ENCODE measurements around the gene CCDC159. TPM values are rescaled to one million over a fixed set of nuclear protein-coding genes. Genes with fewer than 3 reads are reported as not detected.

Gene CCDC159
- total and polyA plus RNA-seq, 3 donors from 2014 or later: 41.3 to 99.0 (median 59.8) TPM

DNA sequence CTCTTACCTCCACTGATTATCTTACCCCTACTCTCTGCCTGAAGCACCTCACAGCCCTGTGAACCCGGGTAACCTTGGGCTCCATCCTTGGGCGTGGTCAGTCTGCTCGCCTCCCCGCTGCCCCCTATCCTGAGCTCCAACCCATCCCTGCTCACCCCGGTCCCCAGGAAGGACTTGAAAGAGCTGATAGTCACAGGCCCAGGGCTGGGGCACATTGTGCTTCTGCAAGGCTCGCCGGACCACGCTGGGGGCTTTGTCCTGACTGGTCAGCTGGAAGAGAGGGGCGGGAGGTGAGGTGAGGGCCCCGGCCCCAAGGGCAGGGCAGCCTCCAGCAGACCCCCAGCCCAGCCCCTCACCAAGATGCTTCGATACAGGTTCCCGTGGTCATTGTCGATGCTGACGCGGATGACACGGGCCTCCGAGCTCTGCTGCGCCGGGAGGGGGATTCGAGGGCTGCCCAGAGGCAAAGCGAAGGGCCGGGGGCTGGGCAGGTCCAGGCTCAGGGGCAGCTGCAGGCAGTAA lies 50.8 kb downstream of the CCDC159 start:
- TF ChIP-seq POLR2A (IDR thresholded peaks at IDR 0.05): no peak
- TF ChIP-seq, protein P1, sequence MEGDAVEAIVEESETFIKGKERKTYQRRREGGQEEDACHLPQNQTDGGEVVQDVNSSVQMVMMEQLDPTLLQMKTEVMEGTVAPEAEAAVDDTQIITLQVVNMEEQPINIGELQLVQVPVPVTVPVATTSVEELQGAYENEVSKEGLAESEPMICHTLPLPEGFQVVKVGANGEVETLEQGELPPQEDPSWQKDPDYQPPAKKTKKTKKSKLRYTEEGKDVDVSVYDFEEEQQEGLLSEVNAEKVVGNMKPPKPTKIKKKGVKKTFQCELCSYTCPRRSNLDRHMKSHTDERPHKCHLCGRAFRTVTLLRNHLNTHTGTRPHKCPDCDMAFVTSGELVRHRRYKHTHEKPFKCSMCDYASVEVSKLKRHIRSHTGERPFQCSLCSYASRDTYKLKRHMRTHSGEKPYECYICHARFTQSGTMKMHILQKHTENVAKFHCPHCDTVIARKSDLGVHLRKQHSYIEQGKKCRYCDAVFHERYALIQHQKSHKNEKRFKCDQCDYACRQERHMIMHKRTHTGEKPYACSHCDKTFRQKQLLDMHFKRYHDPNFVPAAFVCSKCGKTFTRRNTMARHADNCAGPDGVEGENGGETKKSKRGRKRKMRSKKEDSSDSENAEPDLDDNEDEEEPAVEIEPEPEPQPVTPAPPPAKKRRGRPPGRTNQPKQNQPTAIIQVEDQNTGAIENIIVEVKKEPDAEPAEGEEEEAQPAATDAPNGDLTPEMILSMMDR (IDR thresholded peaks at IDR 0.05): no peak
- intact Hi-C loops (cut with DNase I; ENCODE audit: low total_unique reads): no loop called here
- WGBS, 2 donors: 84 to 86% methylated on average over 16 to 19 of the region's 22 CpGs
- Histone ChIP-seq H3K27me3 (no peaks in the 10 kb centered on the region), H3K27ac (no peak overlapping the region), H3K9me3 (no peaks in the 10 kb centered on the region), H3K4me1 (no peaks in the 10 kb centered on the region), H3K36me3 (ENCODE audit: low read depth, missing control alignments) (no peaks in the 10 kb centered on the region), H3K4me3 (no peak overlapping the region)
- DNase-seq: no peak

GRCh38 chr19:11399667-11400066 lies 53.3 kb downstream of the CCDC159 start:
- H3K27me3 ChIP-seq: no peaks in the 10 kb centered on the region
- no peak for DNase-seq
- 83 to 91% methylated on average over 2 to 9 of the region's 9 CpGs for WGBS, 2 donors
- intact Hi-C loops (cut with DNase I; ENCODE audit: low total_unique reads): no loop called here
- H3K4me1 ChIP-seq: no peaks in the 10 kb centered on the region
- H3K27ac ChIP-seq: no peak overlapping the region
- TF ChIP-seq, protein P1 (IDR thresholded peaks at IDR 0.05): no peak
- no peak for TF ChIP-seq POLR2A (IDR thresholded peaks at IDR 0.05)
- no peaks in the 10 kb centered on the region for H3K9me3 ChIP-seq
- H3K4me3 ChIP-seq: no peak overlapping the region
- no peaks in the 10 kb centered on the region for H3K36me3 ChIP-seq (ENCODE audit: low read depth, missing control alignments)

DNA sequence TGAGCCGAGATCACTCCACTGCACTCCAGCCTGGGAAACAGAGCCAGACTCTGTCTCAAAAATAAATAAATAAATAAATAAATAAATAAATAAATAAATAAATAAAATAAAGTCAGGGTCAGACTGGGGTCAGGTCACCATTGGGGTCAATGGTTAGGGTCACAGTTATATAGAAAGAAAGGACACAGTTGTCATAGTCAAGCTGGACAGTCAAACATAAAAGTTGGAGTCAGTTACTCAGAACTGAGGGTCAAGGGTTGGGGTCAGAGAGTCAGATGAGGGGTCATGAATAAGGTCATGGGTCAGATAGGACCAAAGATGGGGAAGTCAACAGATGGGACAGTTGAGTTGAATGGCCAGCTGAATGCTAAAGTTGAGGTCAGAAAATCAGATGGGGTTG lies 54.5 kb downstream of the CCDC159 start:
- no peaks in the 10 kb centered on the region for H3K27me3 ChIP-seq
- no peak for DNase-seq
- H3K36me3 ChIP-seq (ENCODE audit: low read depth, missing control alignments): no peaks in the 10 kb centered on the region
- TF ChIP-seq, protein P1 (IDR thresholded peaks at IDR 0.05): no peak
- TF ChIP-seq POLR2A (IDR thresholded peaks at IDR 0.05): no peak
- no peak overlapping the region for H3K27ac ChIP-seq
- WGBS, 2 donors: 69 to 91% methylated on average over 1 of the region's 1 CpG
- H3K4me3 ChIP-seq: no peak overlapping the region
- intact Hi-C loops (cut with DNase I; ENCODE audit: low total_unique reads): no loop called here
- no peaks in the 10 kb centered on the region for H3K9me3 ChIP-seq
- no peaks in the 10 kb centered on the region for H3K4me1 ChIP-seq

DNA sequence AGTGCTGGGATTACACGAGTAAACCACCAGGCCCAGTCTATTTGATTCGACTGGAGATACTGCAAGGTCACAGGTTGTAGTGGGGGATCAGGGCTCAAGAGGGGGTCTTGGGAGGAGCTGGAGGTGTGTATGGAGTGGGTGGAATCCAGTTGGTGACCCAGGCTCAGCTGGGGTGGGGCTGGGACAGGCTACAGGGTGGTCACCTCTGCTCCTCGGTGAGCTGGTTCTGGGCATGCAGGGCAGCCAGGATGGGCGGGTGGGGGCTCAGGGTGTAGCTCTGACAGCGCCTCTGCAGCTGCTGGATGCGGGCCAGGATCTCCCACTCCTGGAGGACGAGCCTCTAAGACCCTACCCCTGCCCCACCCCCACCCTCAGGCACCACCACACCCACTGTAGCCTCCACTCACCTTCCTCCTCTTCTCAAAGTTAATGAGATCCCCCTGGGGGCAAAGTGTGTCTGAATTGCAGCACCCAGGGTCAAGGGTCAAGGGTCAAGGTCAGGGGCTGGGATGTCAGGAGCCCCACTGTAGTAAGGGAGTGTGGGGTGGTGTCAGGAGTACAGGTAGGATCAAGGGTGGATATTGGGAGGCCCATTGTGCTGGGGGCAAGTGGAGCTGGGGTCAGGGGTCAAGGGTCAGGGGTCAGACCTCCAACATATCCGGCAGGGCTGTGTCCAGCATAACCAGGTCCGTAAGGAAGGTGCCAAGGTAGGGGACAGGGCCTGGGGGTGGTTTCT lies 55.7 kb downstream of the CCDC159 start:
- H3K27me3 ChIP-seq: no peaks in the 10 kb centered on the region
- TF ChIP-seq, protein P1 (IDR thresholded peaks at IDR 0.05): no peak
- no peak for TF ChIP-seq POLR2A (IDR thresholded peaks at IDR 0.05)
- no peaks in the 10 kb centered on the region for H3K4me1 ChIP-seq
- H3K36me3 ChIP-seq (ENCODE audit: low read depth, missing control alignments): no peaks in the 10 kb centered on the region
- 80 to 81% methylated on average over 5 to 8 of the region's 9 CpGs for WGBS, 2 donors
- no peak overlapping the region for H3K27ac ChIP-seq
- DNase-seq: no peak
- H3K4me3 ChIP-seq: no peak overlapping the region
- no peaks in the 10 kb centered on the region for H3K9me3 ChIP-seq
- intact Hi-C loops (cut with DNase I; ENCODE audit: low total_unique reads): no loop called here

Other genes with a start within 250 kb of the CCDC159 start
- gene SPC24, start 190.7 kb upstream of the CCDC159 start, total RNA-seq: 1 to 10 TPM; 7.1 to 7.4 TPM
- gene SPC24, start 190.7 kb upstream of the CCDC159 start, polyA plus RNA-seq (ENCODE audit: insufficient read depth, low read depth, low replicate concordance): 5.4 TPM
- 100 to 1,000 TPM in 1 of 2 donors, 10 to 100 TPM in 1; 98.9 to 161 TPM for gene KANK2, start 149.0 kb upstream of the CCDC159 start, total RNA-seq
- gene KANK2, start 149.0 kb upstream of the CCDC159 start, polyA plus RNA-seq (ENCODE audit: insufficient read depth, low read depth, low replicate concordance): 77.7 TPM
- not detected for gene ANGPTL8, start 106.9 kb upstream of the CCDC159 start, total RNA-seq
- not detected for gene ANGPTL8, start 106.9 kb upstream of the CCDC159 start, polyA plus RNA-seq (ENCODE audit: insufficient read depth, low read depth, low replicate concordance)
- 10 to 100 TPM; 32.5 to 45.0 TPM for gene DOCK6, start 84.0 kb upstream of the CCDC159 start, total RNA-seq
- 18.4 TPM for gene DOCK6, start 84.0 kb upstream of the CCDC159 start, polyA plus RNA-seq (ENCODE audit: insufficient read depth, low read depth, low replicate concordance)
- gene TSPAN16, start 50.4 kb upstream of the CCDC159 start, total RNA-seq: 100 to 1,000 TPM in 1 of 2 donors, 10 to 100 TPM in 1; 42.5 to 137 TPM
- 180 TPM for gene TSPAN16, start 50.4 kb upstream of the CCDC159 start, polyA plus RNA-seq (ENCODE audit: insufficient read depth, low read depth, low replicate concordance)
- 1 to 10 TPM; 6.7 to 9.8 TPM for gene RAB3D, start 6.9 kb upstream of the CCDC159 start, total RNA-seq
- 4.5 TPM for gene RAB3D, start 6.9 kb upstream of the CCDC159 start, polyA plus RNA-seq (ENCODE audit: insufficient read depth, low read depth, low replicate concordance)
- 100 to 1,000 TPM; 174 to 213 TPM for gene TMEM205, start 251 bp upstream of the CCDC159 start, total RNA-seq
- gene TMEM205, start 251 bp upstream of the CCDC159 start, polyA plus RNA-seq (ENCODE audit: insufficient read depth, low read depth, low replicate concordance): 132 TPM
- gene PLPPR2, start 8.9 kb downstream of the CCDC159 start, total RNA-seq: 10 to 100 TPM; 27.1 to 28.9 TPM
- gene PLPPR2, start 8.9 kb downstream of the CCDC159 start, polyA plus RNA-seq (ENCODE audit: insufficient read depth, low read depth, low replicate concordance): 20.3 TPM
- gene SWSAP1, start 28.1 kb downstream of the CCDC159 start, total RNA-seq: 1 to 10 TPM; 6.5 to 7.0 TPM
- gene SWSAP1, start 28.1 kb downstream of the CCDC159 start, polyA plus RNA-seq (ENCODE audit: insufficient read depth, low read depth, low replicate concordance): 4.9 TPM
- gene EPOR, start 37.8 kb downstream of the CCDC159 start, total RNA-seq: 1 to 10 TPM; 5.7 to 7.6 TPM
- gene EPOR, start 37.8 kb downstream of the CCDC159 start, polyA plus RNA-seq (ENCODE audit: insufficient read depth, low read depth, low replicate concordance): 4.3 TPM
- gene RGL3, start 72.8 kb downstream of the CCDC159 start, total RNA-seq: 1 to 10 TPM; 3.1 to 3.6 TPM
- 5.5 TPM for gene RGL3, start 72.8 kb downstream of the CCDC159 start, polyA plus RNA-seq (ENCODE audit: insufficient read depth, low read depth, low replicate concordance)
- 10 to 100 TPM in 1 of 2 donors, 1 to 10 TPM in 1; 9.7 to 14.8 TPM for gene ODAD3, start 88.6 kb downstream of the CCDC159 start, total RNA-seq
- gene ODAD3, start 88.6 kb downstream of the CCDC159 start, polyA plus RNA-seq (ENCODE audit: insufficient read depth, low read depth, low replicate concordance): 18.3 TPM
- 100 to 1,000 TPM; 214 to 256 TPM for gene PRKCSH, start 89.1 kb downstream of the CCDC159 start, total RNA-seq
- gene PRKCSH, start 89.1 kb downstream of the CCDC159 start, polyA plus RNA-seq (ENCODE audit: insufficient read depth, low read depth, low replicate concordance): 266 TPM
- 1 to 10 TPM; 6.1 to 7.5 TPM for gene ELAVL3, start 134.5 kb downstream of the CCDC159 start, total RNA-seq
- gene ELAVL3, start 134.5 kb downstream of the CCDC159 start, polyA plus RNA-seq (ENCODE audit: insufficient read depth, low read depth, low replicate concordance): 0.74 TPM
- gene ZNF653, start 159.3 kb downstream of the CCDC159 start, total RNA-seq: 10 to 100 TPM; 36.8 to 53.3 TPM
- 45.9 TPM for gene ZNF653, start 159.3 kb downstream of the CCDC159 start, polyA plus RNA-seq (ENCODE audit: insufficient read depth, low read depth, low replicate concordance)
- 10 to 100 TPM; 45.4 to 58.7 TPM for gene ECSIT, start 182.6 kb downstream of the CCDC159 start, total RNA-seq
- gene ECSIT, start 182.6 kb downstream of the CCDC159 start, polyA plus RNA-seq (ENCODE audit: insufficient read depth, low read depth, low replicate concordance): 28.9 TPM
- 100 to 1,000 TPM; 130 to 151 TPM for gene CNN1, start 192.3 kb downstream of the CCDC159 start, total RNA-seq
- 218 TPM for gene CNN1, start 192.3 kb downstream of the CCDC159 start, polyA plus RNA-seq (ENCODE audit: insufficient read depth, low read depth, low replicate concordance)
- gene ELOF1, start 212.7 kb downstream of the CCDC159 start, total RNA-seq: 100 to 1,000 TPM; 131 to 184 TPM
- gene ELOF1, start 212.7 kb downstream of the CCDC159 start, polyA plus RNA-seq (ENCODE audit: insufficient read depth, low read depth, low replicate concordance): 262 TPM
- 1 to 10 TPM; 4.2 to 6.8 TPM for gene ACP5, start 231.1 kb downstream of the CCDC159 start, total RNA-seq
- gene ACP5, start 231.1 kb downstream of the CCDC159 start, polyA plus RNA-seq (ENCODE audit: insufficient read depth, low read depth, low replicate concordance): 20.5 TPM

All from testis (tissue), 3 donors.